ENCODE data around the gene ABCA5.

DNA sequence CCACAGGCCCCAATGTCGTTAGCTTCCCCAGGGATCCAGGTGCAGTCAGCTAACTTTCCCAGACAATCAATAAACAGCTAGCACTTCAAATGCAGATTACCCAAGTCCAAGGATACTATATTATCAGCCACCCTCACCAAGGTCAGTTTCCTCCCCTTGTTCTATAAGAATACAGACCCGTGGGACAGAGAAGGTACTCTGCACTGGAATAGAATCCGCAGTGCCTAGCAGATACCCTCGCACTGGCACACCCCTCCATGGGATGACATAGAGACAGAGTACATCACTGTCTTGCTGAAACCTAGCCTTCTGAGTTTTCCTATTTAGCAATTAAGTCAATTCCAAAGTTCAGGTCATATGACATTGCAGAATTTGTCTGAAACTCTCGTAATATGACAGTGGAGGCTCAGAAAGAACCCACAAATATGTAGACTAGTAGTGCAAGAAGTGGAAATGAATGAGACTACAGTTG is 58.4 kb downstream of the ABCA5 start:
- TF ChIP-seq, protein P1, sequence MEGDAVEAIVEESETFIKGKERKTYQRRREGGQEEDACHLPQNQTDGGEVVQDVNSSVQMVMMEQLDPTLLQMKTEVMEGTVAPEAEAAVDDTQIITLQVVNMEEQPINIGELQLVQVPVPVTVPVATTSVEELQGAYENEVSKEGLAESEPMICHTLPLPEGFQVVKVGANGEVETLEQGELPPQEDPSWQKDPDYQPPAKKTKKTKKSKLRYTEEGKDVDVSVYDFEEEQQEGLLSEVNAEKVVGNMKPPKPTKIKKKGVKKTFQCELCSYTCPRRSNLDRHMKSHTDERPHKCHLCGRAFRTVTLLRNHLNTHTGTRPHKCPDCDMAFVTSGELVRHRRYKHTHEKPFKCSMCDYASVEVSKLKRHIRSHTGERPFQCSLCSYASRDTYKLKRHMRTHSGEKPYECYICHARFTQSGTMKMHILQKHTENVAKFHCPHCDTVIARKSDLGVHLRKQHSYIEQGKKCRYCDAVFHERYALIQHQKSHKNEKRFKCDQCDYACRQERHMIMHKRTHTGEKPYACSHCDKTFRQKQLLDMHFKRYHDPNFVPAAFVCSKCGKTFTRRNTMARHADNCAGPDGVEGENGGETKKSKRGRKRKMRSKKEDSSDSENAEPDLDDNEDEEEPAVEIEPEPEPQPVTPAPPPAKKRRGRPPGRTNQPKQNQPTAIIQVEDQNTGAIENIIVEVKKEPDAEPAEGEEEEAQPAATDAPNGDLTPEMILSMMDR (optimal IDR thresholded peaks at IDR 0.05 in 1 of 3, IDR thresholded peaks at IDR 0.05 in 1 of 3, conservative IDR thresholded peaks at IDR 0.05 in 1 of 3; ENCODE audit: extremely low read depth in 1 of 3, insufficient read depth in 2 of 3, low read length in 3 of 3): no peak
- no peak for TF ChIP-seq EZH2 (IDR thresholded peaks at IDR 0.05; ENCODE audit: low read length)

All from keratinocyte (primary cell).